AG04449 (cell line): ENCODE measurements around the gene MED31.

Experiments used
- CTCF ChIA-PET: fragments of 350-600 bp; formaldehyde crosslinking; extraction: SDS; loops from one replicate; lab custom pipeline; 2021; ENCODE audit warnings: antibody characterized with exemption; lab: Yijun Ruan, JAX
- POLR2A ChIA-PET: fragments of 400-600, 350-600 bp; formaldehyde crosslinking; extraction: SDS; loops from one replicate; lab custom pipeline; 2020; ENCODE audit warnings: antibody characterized with exemption, inconsistent platforms; lab: Yijun Ruan, JAX
- DNase-seq: peaks from one replicate; pipeline ENCODE4 v3.0.0-alpha.2; 2010; ENCODE audit warnings: low read depth, low spot score
- H3K4me3 ChIP-seq: 2 replicates; pipeline ENCODE4 v1.5.1; 2011; ENCODE audit warnings: low read depth, mild to moderate bottlenecking, control low read depth, low read length
- TF ChIP-seq, protein P1 (sequence below): IDR thresholded peaks from one replicate; pipeline ENCODE4 v1.5.1; 2011; ENCODE audit warnings: mild to moderate bottlenecking, moderate library complexity, low read length, control low read depth, inconsistent platforms; ENCODE audit not compliant: insufficient read depth; ENCODE audit errors: missing control alignments

The MED31 gene

DNA sequence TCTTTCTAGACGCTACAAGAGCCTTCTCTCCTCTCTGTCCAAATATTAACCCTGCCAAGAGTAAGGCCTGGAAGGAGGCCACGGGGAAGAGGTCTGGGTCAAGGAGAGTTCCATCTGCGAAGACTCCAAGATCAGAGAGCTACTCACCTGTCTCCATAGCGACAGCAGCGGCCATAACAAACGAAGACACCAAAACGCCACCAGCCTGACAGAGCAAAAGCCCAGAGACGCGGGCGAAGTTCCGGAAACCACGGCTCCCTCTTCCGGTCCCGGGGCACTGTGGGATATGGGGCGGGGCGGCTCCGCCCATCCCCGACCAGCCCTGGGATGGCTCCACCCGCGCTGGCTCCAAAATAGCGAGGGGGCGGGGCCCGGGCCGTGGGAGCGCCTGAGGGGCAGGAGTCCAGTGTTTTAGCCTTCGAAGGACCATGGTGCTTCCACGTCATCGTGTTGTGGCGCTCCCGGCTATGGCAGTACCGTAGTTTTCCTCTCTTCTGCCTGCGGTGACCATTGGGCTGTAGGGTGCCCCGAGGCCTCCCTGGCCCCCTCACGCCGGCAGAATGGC, at the start of gene MED31, which contains the start of gene C17orf100:
MED31 (minus strand) TSS at position 252 of the 565 bp plus-strand sequence; CDS start at position 175, 77 bp downstream.
C17orf100 (plus strand) TSS at position 409 of the 565 bp plus-strand sequence; CDS start at position 561, 152 bp downstream.
- peak within 1 kb of the TSS; percentile 91 for H3K4me3 ChIP-seq
- TF ChIP-seq, protein P1, sequence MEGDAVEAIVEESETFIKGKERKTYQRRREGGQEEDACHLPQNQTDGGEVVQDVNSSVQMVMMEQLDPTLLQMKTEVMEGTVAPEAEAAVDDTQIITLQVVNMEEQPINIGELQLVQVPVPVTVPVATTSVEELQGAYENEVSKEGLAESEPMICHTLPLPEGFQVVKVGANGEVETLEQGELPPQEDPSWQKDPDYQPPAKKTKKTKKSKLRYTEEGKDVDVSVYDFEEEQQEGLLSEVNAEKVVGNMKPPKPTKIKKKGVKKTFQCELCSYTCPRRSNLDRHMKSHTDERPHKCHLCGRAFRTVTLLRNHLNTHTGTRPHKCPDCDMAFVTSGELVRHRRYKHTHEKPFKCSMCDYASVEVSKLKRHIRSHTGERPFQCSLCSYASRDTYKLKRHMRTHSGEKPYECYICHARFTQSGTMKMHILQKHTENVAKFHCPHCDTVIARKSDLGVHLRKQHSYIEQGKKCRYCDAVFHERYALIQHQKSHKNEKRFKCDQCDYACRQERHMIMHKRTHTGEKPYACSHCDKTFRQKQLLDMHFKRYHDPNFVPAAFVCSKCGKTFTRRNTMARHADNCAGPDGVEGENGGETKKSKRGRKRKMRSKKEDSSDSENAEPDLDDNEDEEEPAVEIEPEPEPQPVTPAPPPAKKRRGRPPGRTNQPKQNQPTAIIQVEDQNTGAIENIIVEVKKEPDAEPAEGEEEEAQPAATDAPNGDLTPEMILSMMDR: no peak
- ChIA-PET POLR2A (interaction anchor here (1.0 kb wide), 1 partner anchor 27 kb away, joined by 3 read pairs; no protein-coding TSS in a partner anchor), CTCF (interaction anchor here (0.8 kb wide), 1 partner anchor 370 kb away, joined by 3 read pairs; no protein-coding TSS in a partner anchor)
- no peak for DNase-seq

DNA sequence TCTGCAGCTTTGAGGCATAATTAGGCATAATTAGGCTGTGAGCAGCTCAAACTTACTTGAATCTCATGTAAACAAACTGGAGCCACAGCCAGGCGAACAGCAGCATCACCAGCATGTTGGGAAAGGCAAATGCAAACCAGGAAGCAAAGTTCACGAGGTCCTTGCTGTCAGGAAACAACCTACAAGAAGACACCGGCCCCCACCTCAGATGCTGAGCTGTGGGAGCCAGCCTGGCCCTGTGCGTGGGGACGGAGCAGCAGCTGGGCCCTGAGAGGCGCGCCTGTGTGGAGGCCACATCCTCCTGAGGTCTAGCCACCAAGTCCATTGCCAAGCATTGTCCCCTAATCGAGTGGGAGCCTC, 49.5 kb upstream of the MED31 start:
- TF ChIP-seq, protein P1: no peak
- no peak for DNase-seq
- CTCF ChIA-PET: interaction anchor here (1.1 to 1.5 kb wide), 2 partner anchors 31 to 141 kb away, joined by 3 to 6 read pairs; no protein-coding TSS in a partner anchor
- no peak overlapping the region for H3K4me3 ChIP-seq
- POLR2A ChIA-PET: no interaction called here

DNA sequence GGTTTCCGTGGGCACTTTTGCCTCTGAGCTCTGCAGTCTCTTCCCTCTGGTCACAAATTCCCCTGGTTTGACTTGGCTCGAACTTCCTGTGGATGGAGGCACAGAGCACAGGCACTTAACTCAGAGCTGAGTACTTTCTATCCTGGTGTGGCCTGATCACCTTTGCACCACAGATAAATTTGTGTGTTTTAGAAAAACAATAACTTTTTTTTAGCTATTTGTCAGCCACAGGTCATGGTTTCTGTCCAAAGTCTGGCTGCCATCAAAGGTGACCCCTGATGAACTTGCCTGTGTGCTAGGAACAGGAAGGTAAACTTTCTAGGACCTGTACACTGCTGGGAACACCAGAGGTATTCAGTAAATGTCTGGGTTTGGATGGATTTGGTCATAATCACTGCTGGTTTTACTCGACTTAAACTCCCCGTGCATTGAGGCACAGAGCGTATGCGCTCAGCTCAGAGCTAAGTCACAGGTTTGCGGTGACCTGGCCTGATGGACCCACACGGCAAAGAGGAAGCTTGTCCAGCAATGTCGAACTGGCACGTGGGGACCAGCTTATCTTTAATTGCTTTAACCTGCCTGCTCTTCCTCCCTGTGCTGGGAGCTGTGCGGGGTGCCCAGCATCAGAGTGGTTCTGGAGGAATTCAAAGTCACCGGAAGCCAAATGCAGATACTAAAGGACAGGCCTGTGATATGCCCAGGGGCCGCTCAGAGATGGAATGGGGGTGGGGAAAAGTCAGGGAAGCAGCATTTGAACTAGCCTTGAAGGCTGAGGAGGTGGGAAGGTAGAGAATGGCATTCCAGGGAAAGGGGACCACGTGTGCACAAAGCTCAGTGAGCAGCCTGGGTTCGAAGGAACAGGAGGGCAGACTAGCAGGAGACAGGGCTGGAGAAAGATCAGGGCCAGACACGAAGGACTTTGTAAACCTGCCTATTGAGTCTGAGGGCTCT, 48.9 kb upstream of the MED31 start:
- ChIA-PET POLR2A (no interaction called here), CTCF (interaction anchor here (0.9 to 1.5 kb wide), 3 partner anchors 30 to 142 kb away, joined by 3 to 6 read pairs (median 3); no protein-coding TSS in a partner anchor)
- no peak overlapping the region for H3K4me3 ChIP-seq
- TF ChIP-seq, protein P1: no peak
- no peak for DNase-seq

DNA sequence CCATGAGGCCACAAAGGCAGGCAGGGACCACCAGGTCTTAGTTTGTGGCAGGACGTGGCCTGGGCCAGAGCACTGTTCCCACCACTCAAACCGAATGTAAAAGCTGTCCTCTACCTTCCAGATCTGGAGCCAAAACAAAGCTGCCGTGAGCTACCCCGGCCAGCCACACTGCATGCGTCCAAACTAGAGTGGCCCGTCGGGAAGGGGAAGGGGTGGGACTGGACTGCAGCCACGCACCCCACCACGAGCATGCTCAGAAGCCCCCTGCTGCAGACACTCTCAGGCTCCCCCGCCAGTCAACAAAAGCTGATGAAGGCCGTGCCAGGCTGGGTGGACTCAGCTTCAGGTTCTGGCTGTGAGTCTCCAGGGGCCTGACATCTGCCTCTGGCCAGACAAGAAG, 46.6 kb upstream of the MED31 start:
- ChIA-PET POLR2A (no interaction called here), CTCF (interaction anchor here (1.2 kb wide), 1 partner anchor 145 kb away, joined by 4 read pairs; no protein-coding TSS in a partner anchor)
- H3K4me3 ChIP-seq: no peak overlapping the region
- TF ChIP-seq, protein P1: no peak
- DNase-seq: no peak

DNA sequence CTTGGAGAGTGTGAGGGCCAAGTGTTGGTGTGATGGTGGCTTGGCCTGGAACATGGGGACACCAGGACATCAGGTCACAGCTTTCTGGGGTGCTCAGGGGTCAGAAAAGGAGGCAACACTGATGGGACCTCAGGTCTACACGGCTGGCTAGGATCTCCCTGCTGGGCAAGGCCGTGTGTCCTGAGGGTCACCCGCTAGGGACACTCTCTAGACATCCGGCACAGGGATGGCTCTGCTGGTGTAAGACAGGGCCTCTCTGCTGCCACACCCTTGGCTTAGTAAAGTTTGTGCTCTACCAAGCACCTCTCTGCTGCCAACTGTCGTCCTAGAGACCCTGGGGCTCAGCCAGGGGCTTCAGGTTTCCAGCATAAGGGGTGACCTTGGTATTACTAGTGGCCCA, 45.5 kb upstream of the MED31 start:
- ChIA-PET CTCF (no interaction called here), POLR2A (no interaction called here)
- DNase-seq: no peak

More for the DNA sequence above, 45.5 kb upstream of the MED31 start:
- H3K4me3 ChIP-seq: no peak overlapping the region
- TF ChIP-seq, protein P1: no peak
